ENCODE data around the gene TESMIN.

- TF ChIP-seq EZH2 (IDR thresholded peaks at IDR 0.05) (no peak), POLR2AphosphoS5 (IDR thresholded peaks at IDR 0.05; ENCODE audit: borderline replicate concordance, low read depth, low read length) (no peak)
Measured at GRCh38 chr11:68691402-68691784, 59.9 kb downstream of the TESMIN start.

Data from SK-N-MC (cell line).